Activated T-cell treated with anti-CD3 and anti-CD28 coated beads, Interleukin-2, amount 50 U/mL, for 72 hours (primary cell): ENCODE data around the gene CDK16. TPM values are rescaled to one million over a fixed set of nuclear protein-coding genes. Genes with fewer than 3 reads are reported as not detected.

ENCODE experiments used
- ATAC-seq, 2 donors: fragments of 150-1000 bp; cut with Tn5 transposase; replicated peaks in 1 of 2; 2 replicates each; pipeline ENCODE4 v1.10.0; 2021; ENCODE audit warnings: moderate library complexity in 2 of 2, mild to moderate bottlenecking in 1 of 2
- DNase-seq, 2 donors: peaks; one replicate each; pipeline ENCODE4 v3.0.0; 2021 to 2022; ENCODE audit warnings: mixed read lengths in 1 of 2
- H3K27ac Mint-ChIP-seq: one replicate; pipeline ENCODE4 v1.8.0; 2022; ENCODE audit warnings: mild to moderate bottlenecking, moderate library complexity, mixed read lengths
- H3K27me3 Mint-ChIP-seq: one replicate; pipeline ENCODE4 v1.8.0; 2022; ENCODE audit warnings: low read depth, mixed read lengths
- H3K36me3 Mint-ChIP-seq, 2 donors: one replicate each; pipeline ENCODE4 v1.8.0; 2022; ENCODE audit warnings: mixed read lengths in 2 of 2, mild to moderate bottlenecking in 1 of 2; ENCODE audit not compliant: insufficient read depth in 2 of 2
- H3K4me1 Mint-ChIP-seq: one replicate; pipeline ENCODE4 v1.8.0; 2022; ENCODE audit warnings: low read depth, mixed read lengths
- H3K4me3 Mint-ChIP-seq, 2 donors: one replicate each; pipeline ENCODE4 v1.8.0; 2022; ENCODE audit warnings: mild to moderate bottlenecking in 2 of 2, mixed read lengths in 2 of 2, moderate library complexity in 2 of 2
- H3K9me3 Mint-ChIP-seq, 2 donors: one replicate each; pipeline ENCODE4 v1.8.0; 2022; ENCODE audit warnings: mixed read lengths in 2 of 2
- total RNA-seq, 2 donors: library from RNA; stranded (reverse); gene quantifications; one replicate each; pipeline ENCODE4 v1.2.3, GENCODE V29; 2022

CDK16 gene
- total RNA-seq, 2 donors from 2014 or later = 82.2 to 88.6 TPM

GRCh38 chrX:47217852-47218279 is 615 bp upstream of the CDK16 start:
- H3K4me1 Mint-ChIP-seq = peaks cover 62% of the 10 kb centered on the region
- no peaks in the 10 kb centered on the region for H3K9me3 Mint-ChIP-seq
- H3K36me3 Mint-ChIP-seq = peaks cover 19 to 42% of the 10 kb centered on the region in 2 donors
- ATAC-seq (peak; percentile 84), DNase-seq (peak; percentile 91 to 99)
- no peaks in the 10 kb centered on the region for H3K27me3 Mint-ChIP-seq
- H3K27ac Mint-ChIP-seq = peak overlapping the region; percentile 99
- H3K4me3 Mint-ChIP-seq = peak overlapping the region; percentile 96 to 97

GRCh38 chrX:47218920-47219815 is 687 bp downstream of the CDK16 start:
- H3K4me1 Mint-ChIP-seq = peaks cover 62% of the 10 kb centered on the region
- peak overlapping the region; percentile 95 for H3K27ac Mint-ChIP-seq
- H3K9me3 Mint-ChIP-seq = no peaks in the 10 kb centered on the region
- peaks cover 16 to 38% of the 10 kb centered on the region in 2 donors for H3K36me3 Mint-ChIP-seq
- peak overlapping the region; percentile 96 to 97 for H3K4me3 Mint-ChIP-seq
- ATAC-seq = no peak
- no peaks in the 10 kb centered on the region for H3K27me3 Mint-ChIP-seq
- peak; percentile 60 to 63 for DNase-seq

GRCh38 chrX:47221756-47222155 is 3.3 kb downstream of the CDK16 start:
- Mint-ChIP-seq H3K4me1 (peaks cover 42% of the 10 kb centered on the region), H3K4me3 (no peak overlapping the region), H3K27ac (no peak overlapping the region), H3K9me3 (no peaks in the 10 kb centered on the region), H3K27me3 (no peaks in the 10 kb centered on the region), H3K36me3 (peaks cover 14 to 41% of the 10 kb centered on the region in 2 donors)
- no peak for DNase-seq
- no peak for ATAC-seq

- no peak overlapping the region for H3K4me3 Mint-ChIP-seq
- ATAC-seq (no peak), DNase-seq (no peak)
- H3K4me1 Mint-ChIP-seq = peaks cover 31% of the 10 kb centered on the region
- peaks cover 14 to 39% of the 10 kb centered on the region in 2 donors for H3K36me3 Mint-ChIP-seq
- no peaks in the 10 kb centered on the region for H3K27me3 Mint-ChIP-seq
- no peak overlapping the region for H3K27ac Mint-ChIP-seq
- no peaks in the 10 kb centered on the region for H3K9me3 Mint-ChIP-seq
Measured at GRCh38 chrX:47222751-47223350, 4.4 kb downstream of the CDK16 start.

GRCh38 chrX:47223476-47224250 is 5.2 kb downstream of the CDK16 start:
- Mint-ChIP-seq H3K4me1 (peaks cover 26% of the 10 kb centered on the region), H3K9me3 (no peaks in the 10 kb centered on the region), H3K27me3 (no peaks in the 10 kb centered on the region), H3K27ac (no peak overlapping the region), H3K4me3 (no peak overlapping the region), H3K36me3 (peaks cover 12 to 44% of the 10 kb centered on the region in 2 donors)
- ATAC-seq (no peak), DNase-seq (no peak)

- H3K27me3 Mint-ChIP-seq = no peaks in the 10 kb centered on the region
- H3K4me1 Mint-ChIP-seq = peaks cover 23% of the 10 kb centered on the region
- no peak overlapping the region for H3K4me3 Mint-ChIP-seq
- H3K27ac Mint-ChIP-seq = no peak overlapping the region
- DNase-seq (no peak), ATAC-seq (no peak)
- H3K9me3 Mint-ChIP-seq = no peaks in the 10 kb centered on the region
- peaks cover 11 to 44% of the 10 kb centered on the region in 2 donors for H3K36me3 Mint-ChIP-seq
Measured at GRCh38 chrX:47224266-47224895, 5.9 kb downstream of the CDK16 start.

- Mint-ChIP-seq H3K36me3 (peaks cover 6 to 40% of the 10 kb centered on the region in 2 donors), H3K4me3 (no peak overlapping the region), H3K9me3 (no peaks in the 10 kb centered on the region), H3K27ac (no peak overlapping the region), H3K27me3 (no peaks in the 10 kb centered on the region), H3K4me1 (peaks cover 18% of the 10 kb centered on the region)
- no peak for ATAC-seq
- no peak for DNase-seq
Measured at GRCh38 chrX:47224896-47225290, 6.4 kb downstream of the CDK16 start.

GRCh38 chrX:47226071-47226470 is 7.6 kb downstream of the CDK16 start:
- Mint-ChIP-seq H3K9me3 (no peaks in the 10 kb centered on the region), H3K4me1 (peaks cover 7% of the 10 kb centered on the region), H3K27ac (no peak overlapping the region), H3K4me3 (no peak overlapping the region), H3K27me3 (peaks cover under 1% of the 10 kb centered on the region), H3K36me3 (peaks cover 3 to 43% of the 10 kb centered on the region in 2 donors)
- DNase-seq (no peak), ATAC-seq (no peak)

GRCh38 chrX:47226531-47227333 is 8.3 kb downstream of the CDK16 start:
- Mint-ChIP-seq H3K4me1 (no peaks in the 10 kb centered on the region), H3K4me3 (no peak overlapping the region), H3K9me3 (no peaks in the 10 kb centered on the region), H3K36me3 (peaks cover 3 to 43% of the 10 kb centered on the region in 2 donors), H3K27me3 (peaks cover 7% of the 10 kb centered on the region), H3K27ac (no peak overlapping the region)
- no peak for ATAC-seq
- DNase-seq = no peak

- DNase-seq = no peak
- Mint-ChIP-seq H3K4me1 (no peaks in the 10 kb centered on the region), H3K27ac (no peak overlapping the region), H3K36me3 (peaks cover 3 to 40% of the 10 kb centered on the region in 2 donors), H3K4me3 (no peak overlapping the region), H3K27me3 (peaks cover 7% of the 10 kb centered on the region), H3K9me3 (no peaks in the 10 kb centered on the region)
- ATAC-seq = no peak
Measured at GRCh38 chrX:47227334-47227583, 8.8 kb downstream of the CDK16 start.

GRCh38 chrX:47228550-47229270 is 10.2 kb downstream of the CDK16 start:
- DNase-seq = no peak
- no peak for ATAC-seq
- Mint-ChIP-seq H3K27me3 (peaks cover 7% of the 10 kb centered on the region), H3K4me1 (peaks cover 6% of the 10 kb centered on the region), H3K4me3 (no peak overlapping the region), H3K9me3 (no peaks in the 10 kb centered on the region), H3K36me3 (peaks cover 5 to 37% of the 10 kb centered on the region in 2 donors), H3K27ac (no peak overlapping the region)

GRCh38 chrX:47229427-47229826 is 10.9 kb downstream of the CDK16 start:
- H3K4me3 Mint-ChIP-seq = no peak overlapping the region
- peaks cover 5 to 34% of the 10 kb centered on the region in 2 donors for H3K36me3 Mint-ChIP-seq
- H3K9me3 Mint-ChIP-seq = no peaks in the 10 kb centered on the region
- ATAC-seq (no peak), DNase-seq (no peak)
- H3K4me1 Mint-ChIP-seq = peaks cover 13% of the 10 kb centered on the region
- no peak overlapping the region for H3K27ac Mint-ChIP-seq
- H3K27me3 Mint-ChIP-seq = peaks cover 7% of the 10 kb centered on the region
